Measurements from ENCODE around the gene RIN1. TPM values are rescaled to one million over a fixed set of nuclear protein-coding genes. Genes with fewer than 3 reads are reported as not detected.

RIN1 gene
- total and polyA plus RNA-seq, 2 of the 13 experiments (the other 11 are each of a cell fraction or from before 2014, with no cell fraction given): 2.4 to 4.1 TPM

DNA sequence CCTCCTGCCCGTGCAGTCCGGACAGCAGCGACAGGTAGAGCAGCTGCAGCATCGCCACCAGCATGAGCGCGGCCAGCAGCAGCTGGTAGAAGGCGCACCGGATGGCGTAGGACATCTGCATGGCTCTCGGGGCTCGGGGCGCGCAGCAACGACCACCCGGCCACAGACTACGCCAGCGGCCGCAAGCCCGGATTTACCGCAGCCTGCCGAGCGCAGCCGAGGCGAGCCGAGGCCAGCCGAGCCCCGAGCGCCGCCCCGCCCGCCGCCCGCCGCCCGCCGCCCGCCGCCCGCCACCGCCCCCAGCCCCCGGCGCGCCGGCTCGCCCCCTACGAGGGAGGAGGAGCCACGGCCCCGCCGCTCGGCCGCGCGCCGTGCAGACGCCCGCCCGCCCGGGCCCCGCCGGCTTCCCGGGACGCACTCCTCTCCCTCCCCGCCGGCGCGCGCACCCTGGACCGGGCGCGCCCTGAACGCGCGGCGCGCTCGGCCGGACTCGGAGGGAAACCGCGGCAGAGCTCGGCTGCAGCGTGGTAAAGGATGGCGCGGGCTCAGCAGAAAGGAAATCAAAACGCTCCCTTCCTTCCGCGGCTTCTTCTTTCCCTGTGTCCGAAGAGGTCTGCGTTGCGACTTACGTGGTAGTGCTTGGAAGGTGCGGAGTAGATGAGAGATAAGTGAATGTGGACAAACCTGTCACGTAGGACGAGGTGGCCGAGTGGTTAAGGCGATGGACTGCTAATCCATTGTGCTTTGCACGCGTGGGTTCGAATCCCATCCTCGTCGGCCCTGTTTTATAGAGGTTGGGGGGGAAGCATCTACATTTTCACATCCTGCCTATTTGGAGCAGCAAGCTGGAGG is 11.4 kb upstream of the RIN1 start, which contains the start of gene B4GAT1 (continued):
- TF ChIP-seq, protein P1, sequence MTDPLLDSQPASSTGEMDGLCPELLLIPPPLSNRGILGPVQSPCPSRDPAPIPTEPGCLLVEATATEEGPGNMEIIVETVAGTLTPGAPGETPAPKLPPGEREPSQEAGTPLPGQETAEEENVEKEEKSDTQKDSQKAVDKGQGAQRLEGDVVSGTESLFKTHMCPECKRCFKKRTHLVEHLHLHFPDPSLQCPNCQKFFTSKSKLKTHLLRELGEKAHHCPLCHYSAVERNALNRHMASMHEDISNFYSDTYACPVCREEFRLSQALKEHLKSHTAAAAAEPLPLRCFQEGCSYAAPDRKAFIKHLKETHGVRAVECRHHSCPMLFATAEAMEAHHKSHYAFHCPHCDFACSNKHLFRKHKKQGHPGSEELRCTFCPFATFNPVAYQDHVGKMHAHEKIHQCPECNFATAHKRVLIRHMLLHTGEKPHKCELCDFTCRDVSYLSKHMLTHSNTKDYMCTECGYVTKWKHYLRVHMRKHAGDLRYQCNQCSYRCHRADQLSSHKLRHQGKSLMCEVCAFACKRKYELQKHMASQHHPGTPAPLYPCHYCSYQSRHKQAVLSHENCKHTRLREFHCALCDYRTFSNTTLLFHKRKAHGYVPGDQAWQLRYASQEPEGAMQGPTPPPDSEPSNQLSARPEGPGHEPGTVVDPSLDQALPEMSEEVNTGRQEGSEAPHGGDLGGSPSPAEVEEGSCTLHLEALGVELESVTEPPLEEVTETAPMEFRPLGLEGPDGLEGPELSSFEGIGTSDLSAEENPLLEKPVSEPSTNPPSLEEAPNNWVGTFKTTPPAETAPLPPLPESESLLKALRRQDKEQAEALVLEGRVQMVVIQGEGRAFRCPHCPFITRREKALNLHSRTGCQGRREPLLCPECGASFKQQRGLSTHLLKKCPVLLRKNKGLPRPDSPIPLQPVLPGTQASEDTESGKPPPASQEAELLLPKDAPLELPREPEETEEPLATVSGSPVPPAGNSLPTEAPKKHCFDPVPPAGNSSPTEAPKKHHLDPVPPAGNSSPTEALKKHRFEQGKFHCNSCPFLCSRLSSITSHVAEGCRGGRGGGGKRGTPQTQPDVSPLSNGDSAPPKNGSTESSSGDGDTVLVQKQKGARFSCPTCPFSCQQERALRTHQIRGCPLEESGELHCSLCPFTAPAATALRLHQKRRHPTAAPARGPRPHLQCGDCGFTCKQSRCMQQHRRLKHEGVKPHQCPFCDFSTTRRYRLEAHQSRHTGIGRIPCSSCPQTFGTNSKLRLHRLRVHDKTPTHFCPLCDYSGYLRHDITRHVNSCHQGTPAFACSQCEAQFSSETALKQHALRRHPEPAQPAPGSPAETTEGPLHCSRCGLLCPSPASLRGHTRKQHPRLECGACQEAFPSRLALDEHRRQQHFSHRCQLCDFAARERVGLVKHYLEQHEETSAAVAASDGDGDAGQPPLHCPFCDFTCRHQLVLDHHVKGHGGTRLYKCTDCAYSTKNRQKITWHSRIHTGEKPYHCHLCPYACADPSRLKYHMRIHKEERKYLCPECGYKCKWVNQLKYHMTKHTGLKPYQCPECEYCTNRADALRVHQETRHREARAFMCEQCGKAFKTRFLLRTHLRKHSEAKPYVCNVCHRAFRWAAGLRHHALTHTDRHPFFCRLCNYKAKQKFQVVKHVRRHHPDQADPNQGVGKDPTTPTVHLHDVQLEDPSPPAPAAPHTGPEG (CRISPR knock-in tag; IDR thresholded peaks at IDR 0.05): peak; percentile 82; the same call in 1 of the 2 replicates
- no peak for TF ChIP-seq SOX6 (IDR thresholded peaks at IDR 0.05)
- peak; percentile 38 for TF ChIP-seq SOX6 (CRISPR knock-in tag; IDR thresholded peaks at IDR 0.05)
- no peak for TF ChIP-seq TCF7 (IDR thresholded peaks at IDR 0.05; ENCODE audit: low read depth)
- TF ChIP-seq, protein P2, sequence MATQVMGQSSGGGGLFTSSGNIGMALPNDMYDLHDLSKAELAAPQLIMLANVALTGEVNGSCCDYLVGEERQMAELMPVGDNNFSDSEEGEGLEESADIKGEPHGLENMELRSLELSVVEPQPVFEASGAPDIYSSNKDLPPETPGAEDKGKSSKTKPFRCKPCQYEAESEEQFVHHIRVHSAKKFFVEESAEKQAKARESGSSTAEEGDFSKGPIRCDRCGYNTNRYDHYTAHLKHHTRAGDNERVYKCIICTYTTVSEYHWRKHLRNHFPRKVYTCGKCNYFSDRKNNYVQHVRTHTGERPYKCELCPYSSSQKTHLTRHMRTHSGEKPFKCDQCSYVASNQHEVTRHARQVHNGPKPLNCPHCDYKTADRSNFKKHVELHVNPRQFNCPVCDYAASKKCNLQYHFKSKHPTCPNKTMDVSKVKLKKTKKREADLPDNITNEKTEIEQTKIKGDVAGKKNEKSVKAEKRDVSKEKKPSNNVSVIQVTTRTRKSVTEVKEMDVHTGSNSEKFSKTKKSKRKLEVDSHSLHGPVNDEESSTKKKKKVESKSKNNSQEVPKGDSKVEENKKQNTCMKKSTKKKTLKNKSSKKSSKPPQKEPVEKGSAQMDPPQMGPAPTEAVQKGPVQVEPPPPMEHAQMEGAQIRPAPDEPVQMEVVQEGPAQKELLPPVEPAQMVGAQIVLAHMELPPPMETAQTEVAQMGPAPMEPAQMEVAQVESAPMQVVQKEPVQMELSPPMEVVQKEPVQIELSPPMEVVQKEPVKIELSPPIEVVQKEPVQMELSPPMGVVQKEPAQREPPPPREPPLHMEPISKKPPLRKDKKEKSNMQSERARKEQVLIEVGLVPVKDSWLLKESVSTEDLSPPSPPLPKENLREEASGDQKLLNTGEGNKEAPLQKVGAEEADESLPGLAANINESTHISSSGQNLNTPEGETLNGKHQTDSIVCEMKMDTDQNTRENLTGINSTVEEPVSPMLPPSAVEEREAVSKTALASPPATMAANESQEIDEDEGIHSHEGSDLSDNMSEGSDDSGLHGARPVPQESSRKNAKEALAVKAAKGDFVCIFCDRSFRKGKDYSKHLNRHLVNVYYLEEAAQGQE (IDR thresholded peaks at IDR 0.05; ENCODE audit: borderline replicate concordance in 1 of 2, low read depth in 1 of 2, low read length in 2 of 2): no peak
- TF ChIP-seq, protein P3, sequence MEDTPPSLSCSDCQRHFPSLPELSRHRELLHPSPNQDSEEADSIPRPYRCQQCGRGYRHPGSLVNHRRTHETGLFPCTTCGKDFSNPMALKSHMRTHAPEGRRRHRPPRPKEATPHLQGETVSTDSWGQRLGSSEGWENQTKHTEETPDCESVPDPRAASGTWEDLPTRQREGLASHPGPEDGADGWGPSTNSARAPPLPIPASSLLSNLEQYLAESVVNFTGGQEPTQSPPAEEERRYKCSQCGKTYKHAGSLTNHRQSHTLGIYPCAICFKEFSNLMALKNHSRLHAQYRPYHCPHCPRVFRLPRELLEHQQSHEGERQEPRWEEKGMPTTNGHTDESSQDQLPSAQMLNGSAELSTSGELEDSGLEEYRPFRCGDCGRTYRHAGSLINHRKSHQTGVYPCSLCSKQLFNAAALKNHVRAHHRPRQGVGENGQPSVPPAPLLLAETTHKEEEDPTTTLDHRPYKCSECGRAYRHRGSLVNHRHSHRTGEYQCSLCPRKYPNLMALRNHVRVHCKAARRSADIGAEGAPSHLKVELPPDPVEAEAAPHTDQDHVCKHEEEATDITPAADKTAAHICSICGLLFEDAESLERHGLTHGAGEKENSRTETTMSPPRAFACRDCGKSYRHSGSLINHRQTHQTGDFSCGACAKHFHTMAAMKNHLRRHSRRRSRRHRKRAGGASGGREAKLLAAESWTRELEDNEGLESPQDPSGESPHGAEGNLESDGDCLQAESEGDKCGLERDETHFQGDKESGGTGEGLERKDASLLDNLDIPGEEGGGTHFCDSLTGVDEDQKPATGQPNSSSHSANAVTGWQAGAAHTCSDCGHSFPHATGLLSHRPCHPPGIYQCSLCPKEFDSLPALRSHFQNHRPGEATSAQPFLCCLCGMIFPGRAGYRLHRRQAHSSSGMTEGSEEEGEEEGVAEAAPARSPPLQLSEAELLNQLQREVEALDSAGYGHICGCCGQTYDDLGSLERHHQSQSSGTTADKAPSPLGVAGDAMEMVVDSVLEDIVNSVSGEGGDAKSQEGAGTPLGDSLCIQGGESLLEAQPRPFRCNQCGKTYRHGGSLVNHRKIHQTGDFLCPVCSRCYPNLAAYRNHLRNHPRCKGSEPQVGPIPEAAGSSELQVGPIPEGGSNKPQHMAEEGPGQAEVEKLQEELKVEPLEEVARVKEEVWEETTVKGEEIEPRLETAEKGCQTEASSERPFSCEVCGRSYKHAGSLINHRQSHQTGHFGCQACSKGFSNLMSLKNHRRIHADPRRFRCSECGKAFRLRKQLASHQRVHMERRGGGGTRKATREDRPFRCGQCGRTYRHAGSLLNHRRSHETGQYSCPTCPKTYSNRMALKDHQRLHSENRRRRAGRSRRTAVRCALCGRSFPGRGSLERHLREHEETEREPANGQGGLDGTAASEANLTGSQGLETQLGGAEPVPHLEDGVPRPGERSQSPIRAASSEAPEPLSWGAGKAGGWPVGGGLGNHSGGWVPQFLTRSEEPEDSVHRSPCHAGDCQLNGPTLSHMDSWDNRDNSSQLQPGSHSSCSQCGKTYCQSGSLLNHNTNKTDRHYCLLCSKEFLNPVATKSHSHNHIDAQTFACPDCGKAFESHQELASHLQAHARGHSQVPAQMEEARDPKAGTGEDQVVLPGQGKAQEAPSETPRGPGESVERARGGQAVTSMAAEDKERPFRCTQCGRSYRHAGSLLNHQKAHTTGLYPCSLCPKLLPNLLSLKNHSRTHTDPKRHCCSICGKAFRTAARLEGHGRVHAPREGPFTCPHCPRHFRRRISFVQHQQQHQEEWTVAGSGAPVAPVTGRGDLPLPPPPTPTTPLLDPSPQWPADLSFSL (CRISPR knock-in tag; IDR thresholded peaks at IDR 0.05): no peak
- TF ChIP-seq, protein P4, sequence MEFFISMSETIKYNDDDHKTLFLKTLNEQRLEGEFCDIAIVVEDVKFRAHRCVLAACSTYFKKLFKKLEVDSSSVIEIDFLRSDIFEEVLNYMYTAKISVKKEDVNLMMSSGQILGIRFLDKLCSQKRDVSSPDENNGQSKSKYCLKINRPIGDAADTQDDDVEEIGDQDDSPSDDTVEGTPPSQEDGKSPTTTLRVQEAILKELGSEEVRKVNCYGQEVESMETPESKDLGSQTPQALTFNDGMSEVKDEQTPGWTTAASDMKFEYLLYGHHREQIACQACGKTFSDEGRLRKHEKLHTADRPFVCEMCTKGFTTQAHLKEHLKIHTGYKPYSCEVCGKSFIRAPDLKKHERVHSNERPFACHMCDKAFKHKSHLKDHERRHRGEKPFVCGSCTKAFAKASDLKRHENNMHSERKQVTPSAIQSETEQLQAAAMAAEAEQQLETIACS (CRISPR knock-in tag; IDR thresholded peaks at IDR 0.05): peak; percentile 90

All from HepG2 (cell line).